GM21526 (cell line): ENCODE data around the gene DDX10.

Experiments used
- ATAC-seq: cut with Tn5 transposase; IDR thresholded peaks from one replicate; pipeline ENCODE4 v1.9.1; 2021; ENCODE audit warnings: moderate library complexity; ENCODE audit not compliant: unreplicated experiment, low FRiP score

Gene DDX10

GRCh38 chr11:108961095-108961494, 296.2 kb downstream of the DDX10 start:
- ATAC-seq = no peak

GRCh38 chr11:108963118-108963517, 298.2 kb downstream of the DDX10 start:
- no peak for ATAC-seq

- no peak for ATAC-seq
These were observed 300.6 kb downstream of the DDX10 start for GRCh38 chr11:108965306-108966001.

GRCh38 chr11:108966206-108966605, 301.3 kb downstream of the DDX10 start:
- no peak for ATAC-seq

- ATAC-seq = no peak
These were observed 302.1 kb downstream of the DDX10 start for GRCh38 chr11:108966978-108967377.

GRCh38 chr11:108967571-108967970, 302.7 kb downstream of the DDX10 start:
- ATAC-seq = no peak

- ATAC-seq = no peak
These were observed 305.5 kb downstream of the DDX10 start for GRCh38 chr11:108970221-108970991.

- ATAC-seq = no peak
These were observed 308.7 kb downstream of the DDX10 start for GRCh38 chr11:108973402-108974162.

GRCh38 chr11:108975026-108975425, 310.2 kb downstream of the DDX10 start:
- no peak for ATAC-seq

GRCh38 chr11:108975641-108976071, 310.8 kb downstream of the DDX10 start:
- no peak for ATAC-seq

GRCh38 chr11:108983636-108984420, 319.0 kb downstream of the DDX10 start:
- no peak for ATAC-seq

GRCh38 chr11:108984523-108984922, 319.7 kb downstream of the DDX10 start:
- ATAC-seq = no peak

- ATAC-seq = no peak
These were observed 320.5 kb downstream of the DDX10 start for GRCh38 chr11:108985236-108985944.

- no peak for ATAC-seq
These were observed 321.0 kb downstream of the DDX10 start for GRCh38 chr11:108985945-108986279.
